Measurements from ENCODE around the gene MSH5. TPM values are rescaled to one million over a fixed set of nuclear protein-coding genes. Genes with fewer than 3 reads are reported as not detected.

The MSH5 gene
- total RNA-seq, 1 donor: 23.0 TPM

DNA sequence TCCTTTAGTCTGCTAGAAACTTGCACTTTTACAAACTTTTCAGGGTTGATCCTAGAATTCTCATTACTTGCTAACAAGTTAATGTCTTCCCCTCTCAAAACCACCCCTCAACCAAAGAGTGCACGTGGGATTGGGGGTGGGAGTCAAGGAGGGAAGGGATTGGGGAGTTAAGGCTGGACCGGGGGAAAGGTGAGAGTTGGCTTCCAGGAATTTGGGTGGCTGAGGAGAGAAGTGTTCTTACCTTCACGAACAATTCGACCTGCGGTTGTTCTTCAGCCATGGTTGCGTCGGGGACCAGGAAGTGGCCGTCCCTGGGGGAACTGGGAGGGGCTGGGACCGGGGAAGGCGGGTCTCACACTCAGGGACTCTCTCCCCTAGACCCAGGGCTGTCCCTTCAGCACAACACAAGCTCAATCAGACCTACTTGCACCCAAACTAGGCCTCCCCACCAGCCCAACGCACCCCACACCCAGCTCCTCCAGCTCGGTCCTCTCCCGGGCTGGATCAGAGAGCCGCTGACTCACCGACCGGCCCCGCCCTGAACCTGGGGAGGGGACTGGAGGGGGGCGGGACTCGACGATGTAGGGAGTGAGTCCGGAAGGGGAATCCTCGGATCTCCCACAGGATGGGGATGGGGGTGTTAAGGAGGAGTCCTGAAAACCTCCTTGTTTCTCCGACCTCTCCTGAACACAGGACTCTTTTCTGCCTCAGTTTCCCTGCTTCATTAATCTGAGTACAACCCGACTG lies 3.6 kb upstream of the MSH5 start, which contains the start of gene CLIC1:
Gene CLIC1, minus strand, starts transcription at position 510 of the 747 bp plus-strand sequence. Its CDS starts 230 bp downstream, at position 280.
- H3K4me3 ChIP-seq (ENCODE audit: low read depth, low read length): peak within 1 kb of the TSS; percentile 97
- TF ChIP-seq, protein P1, sequence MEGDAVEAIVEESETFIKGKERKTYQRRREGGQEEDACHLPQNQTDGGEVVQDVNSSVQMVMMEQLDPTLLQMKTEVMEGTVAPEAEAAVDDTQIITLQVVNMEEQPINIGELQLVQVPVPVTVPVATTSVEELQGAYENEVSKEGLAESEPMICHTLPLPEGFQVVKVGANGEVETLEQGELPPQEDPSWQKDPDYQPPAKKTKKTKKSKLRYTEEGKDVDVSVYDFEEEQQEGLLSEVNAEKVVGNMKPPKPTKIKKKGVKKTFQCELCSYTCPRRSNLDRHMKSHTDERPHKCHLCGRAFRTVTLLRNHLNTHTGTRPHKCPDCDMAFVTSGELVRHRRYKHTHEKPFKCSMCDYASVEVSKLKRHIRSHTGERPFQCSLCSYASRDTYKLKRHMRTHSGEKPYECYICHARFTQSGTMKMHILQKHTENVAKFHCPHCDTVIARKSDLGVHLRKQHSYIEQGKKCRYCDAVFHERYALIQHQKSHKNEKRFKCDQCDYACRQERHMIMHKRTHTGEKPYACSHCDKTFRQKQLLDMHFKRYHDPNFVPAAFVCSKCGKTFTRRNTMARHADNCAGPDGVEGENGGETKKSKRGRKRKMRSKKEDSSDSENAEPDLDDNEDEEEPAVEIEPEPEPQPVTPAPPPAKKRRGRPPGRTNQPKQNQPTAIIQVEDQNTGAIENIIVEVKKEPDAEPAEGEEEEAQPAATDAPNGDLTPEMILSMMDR (IDR thresholded peaks at IDR 0.05; ENCODE audit: insufficient read depth, low read length): no peak
- peak; percentile 69 for DNase-seq (ENCODE audit: low read depth)

DNA sequence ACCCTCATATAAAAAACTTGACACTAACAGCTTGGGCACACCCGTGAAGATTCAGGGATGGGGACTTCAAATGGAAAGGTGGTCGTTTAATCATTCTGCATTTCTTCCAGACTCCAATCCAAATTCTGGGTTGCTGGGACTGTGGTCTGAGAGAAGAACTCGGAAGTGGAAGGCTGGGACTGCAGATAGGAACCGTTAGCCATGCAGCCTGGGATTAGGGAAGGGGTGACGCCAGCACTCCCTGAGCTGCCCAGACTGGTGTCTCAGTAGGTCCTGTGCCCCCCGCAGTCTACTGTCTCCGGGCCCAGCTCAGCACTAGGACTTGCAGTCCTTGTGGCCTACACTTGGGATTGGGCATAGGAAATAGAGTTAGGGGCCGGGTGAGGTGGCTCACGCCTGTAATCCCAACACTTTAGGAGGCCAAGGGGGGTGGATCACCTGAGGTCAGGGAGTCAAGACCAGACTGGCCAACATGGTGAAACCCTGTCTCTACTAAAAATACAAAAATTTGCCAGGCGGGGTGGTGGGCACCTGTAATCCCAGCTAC lies 3.0 kb upstream of the MSH5 start:
- TF ChIP-seq, protein P1 (IDR thresholded peaks at IDR 0.05; ENCODE audit: insufficient read depth, low read length): no peak
- DNase-seq (ENCODE audit: low read depth): no peak
- peak overlapping the region; percentile 97 for H3K4me3 ChIP-seq (ENCODE audit: low read depth, low read length)

DNA sequence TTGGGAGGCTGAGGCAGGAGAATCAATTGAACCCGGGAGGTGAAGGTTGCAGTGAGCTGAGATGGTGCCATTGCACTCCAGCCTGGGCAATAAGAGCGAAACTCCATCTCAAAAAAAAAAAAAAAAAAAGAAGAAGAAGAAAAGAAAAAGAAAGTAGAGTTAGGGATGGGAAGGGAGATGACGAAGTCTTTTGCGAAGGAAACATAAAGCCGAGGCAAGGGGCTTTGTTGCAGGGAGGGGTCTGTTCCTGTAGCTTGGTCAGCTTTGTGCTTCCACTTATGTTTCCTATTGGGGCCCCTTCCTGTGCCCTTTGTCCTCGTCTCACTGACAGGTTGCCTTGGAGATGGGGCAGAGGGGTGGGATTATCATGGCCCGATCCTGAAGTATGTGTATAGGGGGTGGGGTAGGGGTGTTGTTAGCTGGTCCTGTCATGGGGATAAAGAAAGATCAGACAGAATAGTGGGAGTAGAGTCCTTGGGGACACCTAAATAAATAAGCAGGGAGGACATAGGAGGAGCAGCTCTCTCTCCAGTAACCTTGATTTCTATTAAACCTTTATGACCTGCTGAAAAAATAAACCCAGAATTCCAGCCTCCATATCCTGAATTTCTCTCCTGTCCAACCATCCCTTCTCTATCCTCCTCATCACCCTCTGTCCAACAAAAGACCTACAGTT lies 2.4 kb upstream of the MSH5 start:
- TF ChIP-seq, protein P1 (IDR thresholded peaks at IDR 0.05; ENCODE audit: insufficient read depth, low read length): no peak
- peak overlapping the region; percentile 17 for H3K4me3 ChIP-seq (ENCODE audit: low read depth, low read length)

DNA sequence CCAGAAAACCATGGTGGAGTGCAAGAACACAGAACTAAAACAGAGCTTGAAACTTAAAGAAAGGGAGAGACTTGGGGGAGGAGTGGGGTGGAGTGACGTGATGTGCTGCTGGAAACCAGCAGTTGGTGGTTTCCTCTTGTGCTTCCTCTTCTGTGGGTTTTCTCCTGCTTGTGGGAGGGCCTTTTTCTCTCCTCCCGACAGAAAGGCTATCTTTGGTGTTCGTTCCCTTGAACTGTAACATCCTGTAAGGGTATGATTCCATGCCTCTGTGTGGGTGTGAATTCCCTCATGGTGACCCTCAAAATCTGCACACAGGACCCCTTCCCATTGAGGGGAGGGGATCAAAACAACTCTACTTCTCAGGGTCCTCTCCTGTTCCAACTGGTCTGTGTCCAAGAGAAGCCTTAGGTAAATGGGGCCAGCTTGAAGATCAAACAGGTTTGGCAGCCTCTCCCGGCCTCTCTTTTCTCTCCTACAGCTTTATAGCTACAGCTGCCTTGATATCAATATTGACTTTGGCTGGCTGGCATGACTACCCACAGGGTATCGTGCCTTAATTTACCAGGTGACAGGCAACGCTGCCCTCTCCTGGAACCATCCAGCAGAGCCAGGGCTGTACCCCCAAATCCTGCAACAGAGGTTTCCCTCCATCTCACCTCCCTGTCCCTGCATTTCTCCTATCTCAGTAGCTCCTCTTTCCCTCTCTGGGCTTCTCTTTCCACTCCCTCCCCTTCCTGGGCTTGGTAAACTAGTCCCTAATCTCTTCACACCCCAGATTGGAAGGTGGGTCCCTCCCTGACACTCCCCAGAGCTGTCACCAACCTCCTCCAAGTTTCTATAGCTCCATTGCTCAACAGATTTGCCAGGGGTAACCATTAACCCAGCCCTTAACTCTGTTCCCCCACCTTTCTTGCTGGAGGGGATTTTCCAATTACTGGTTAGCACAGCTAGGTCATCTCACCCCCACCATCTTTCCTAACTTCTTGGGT lies 1.5 kb upstream of the MSH5 start:
- TF ChIP-seq, protein P1 (IDR thresholded peaks at IDR 0.05; ENCODE audit: insufficient read depth, low read length): peak; percentile 35
- DNase-seq (ENCODE audit: low read depth): peak; percentile 82
- H3K4me3 ChIP-seq (ENCODE audit: low read depth, low read length): peak overlapping the region; percentile 17

More for the DNA sequence above, 2.4 kb upstream of the MSH5 start:
- DNase-seq (ENCODE audit: low read depth): no peak

DNA sequence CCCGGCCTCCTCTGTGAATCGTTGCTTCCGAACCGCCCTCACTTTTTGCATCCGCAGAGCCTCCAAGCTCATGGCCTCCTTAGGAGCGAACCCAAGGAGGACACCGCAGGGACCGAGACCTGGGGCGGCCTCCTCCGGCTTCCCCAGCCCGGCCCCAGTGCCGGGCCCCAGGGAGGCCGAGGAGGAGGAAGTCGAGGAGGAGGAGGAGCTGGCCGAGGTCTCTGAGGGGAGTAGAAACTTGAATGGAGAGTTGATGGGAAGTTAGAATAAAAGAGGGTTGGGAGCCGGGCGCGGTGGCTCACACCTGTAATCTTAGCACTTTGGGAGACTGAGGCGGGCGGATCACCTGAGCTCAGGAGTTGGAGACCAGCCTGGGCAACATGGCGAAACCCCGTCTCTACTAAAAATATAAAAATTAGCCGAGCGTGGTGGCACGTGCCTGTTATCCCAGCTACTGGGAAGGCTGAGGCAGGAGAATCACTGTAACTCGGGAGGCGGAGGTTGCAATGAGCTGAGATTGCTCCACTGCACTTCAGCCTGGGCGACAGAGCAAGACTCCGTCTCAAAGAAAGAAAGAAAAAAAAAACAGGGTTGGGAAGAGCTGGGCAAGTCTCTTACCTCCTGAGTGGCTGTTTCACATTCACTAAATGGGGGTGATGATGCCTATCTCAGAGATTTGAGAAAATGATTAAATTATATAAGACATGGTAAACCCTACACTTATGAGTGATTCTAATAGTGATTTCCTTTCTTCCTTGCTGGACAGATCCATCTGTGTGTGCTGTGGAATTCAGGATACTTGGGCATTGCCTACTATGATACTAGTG lies 805 bp downstream of the MSH5 start:
- DNase-seq (ENCODE audit: low read depth): no peak
- peak overlapping the region; percentile 90 for H3K4me3 ChIP-seq (ENCODE audit: low read depth, low read length)

More for the DNA sequence above, 805 bp downstream of the MSH5 start:
- TF ChIP-seq, protein P1 (IDR thresholded peaks at IDR 0.05; ENCODE audit: insufficient read depth, low read length): no peak

Measured in fibroblast of the aortic adventitia (primary cell).